ACC112 (cell line): Measurements from ENCODE around the gene FAM135A.

ENCODE experiments used
- H2AFZ ChIP-seq: fragments of 200-600 bp; sonication (generic); one replicate; pipeline ENCODE4 v1.6.0; 2017; ENCODE audit warnings: antibody characterized with exemption, low read length; ENCODE audit not compliant: unreplicated experiment
- H3K27ac ChIP-seq: fragments of 200-600 bp; sonication (generic); 2 replicates; pipeline ENCODE4 v1.5.1; 2014; ENCODE audit warnings: low read depth, mild to moderate bottlenecking, antibody characterized with exemption, low read length, moderate library complexity
- H3K27me3 ChIP-seq: fragments of 200-600 bp; sonication (generic); 2 replicates; pipeline ENCODE4 v1.6.1; 2014; ENCODE audit warnings: mild to moderate bottlenecking, antibody characterized with exemption, low read length, moderate library complexity, mixed read lengths; ENCODE audit not compliant: insufficient read depth
- H3K36me3 ChIP-seq: fragments of 200-600 bp; sonication (generic); 2 replicates; pipeline ENCODE4 v1.6.1; 2016; ENCODE audit warnings: mild to moderate bottlenecking, antibody characterized with exemption, low read length, moderate library complexity, mixed read lengths; ENCODE audit not compliant: insufficient read depth
- H3K4me1 ChIP-seq: fragments of 200-600 bp; sonication (generic); one replicate; pipeline ENCODE4 v1.6.1; 2016; ENCODE audit warnings: low read length, mixed read lengths; ENCODE audit not compliant: insufficient read depth, unreplicated experiment, control insufficient read depth
- H3K4me3 ChIP-seq: fragments of 200-600 bp; sonication (generic); 2 replicates; pipeline ENCODE4 v1.5.1; 2014; ENCODE audit warnings: mild to moderate bottlenecking, low read depth, low read length
- H3K79me2 ChIP-seq: fragments of 200-600 bp; sonication (generic); one replicate; pipeline ENCODE4 v1.6.0; 2016; ENCODE audit warnings: low read length; ENCODE audit not compliant: control insufficient read depth, unreplicated experiment, insufficient read depth

Gene FAM135A

DNA sequence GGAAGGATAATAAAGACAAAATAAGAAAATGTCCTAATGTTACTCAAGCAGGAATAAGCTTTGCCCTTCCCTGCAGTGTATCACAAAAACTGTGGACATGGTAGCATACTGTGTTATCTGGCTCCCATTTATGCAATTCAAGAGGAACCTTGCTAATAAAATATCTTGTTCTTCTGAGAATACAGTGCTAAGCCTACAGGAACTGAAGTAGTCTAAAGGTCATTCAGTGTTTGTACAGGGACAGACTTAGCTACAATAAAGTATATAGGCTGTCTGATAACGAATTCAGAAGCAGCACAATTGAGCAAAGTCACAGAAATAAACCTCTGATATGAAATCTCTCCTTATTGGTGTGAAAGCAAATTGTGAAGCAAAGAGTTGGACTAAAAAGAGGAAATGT, 93.9 kb downstream of the FAM135A start:
- Histone ChIP-seq H3K79me2 (no peaks in the 10 kb centered on the region), H3K4me3 (no peak overlapping the region), H2AFZ (no peak overlapping the region), H3K27me3 (no peaks in the 10 kb centered on the region), H3K36me3 (peaks cover 26% of the 10 kb centered on the region), H3K27ac (no peak overlapping the region), H3K4me1 (no peaks in the 10 kb centered on the region)

- no peak overlapping the region for H3K27ac ChIP-seq
- no peaks in the 10 kb centered on the region for H3K27me3 ChIP-seq
- peaks cover 11% of the 10 kb centered on the region for H3K36me3 ChIP-seq
- no peaks in the 10 kb centered on the region for H3K79me2 ChIP-seq
- no peak overlapping the region for H2AFZ ChIP-seq
- no peak overlapping the region for H3K4me3 ChIP-seq
- H3K4me1 ChIP-seq = no peaks in the 10 kb centered on the region
Observed at GRCh38 chr6:70508953-70509352, 95.6 kb downstream of the FAM135A start.

GRCh38 chr6:70510600-70510999, 97.3 kb downstream of the FAM135A start:
- H2AFZ ChIP-seq = no peak overlapping the region
- H3K79me2 ChIP-seq = no peaks in the 10 kb centered on the region
- no peaks in the 10 kb centered on the region for H3K36me3 ChIP-seq
- no peak overlapping the region for H3K27ac ChIP-seq
- no peaks in the 10 kb centered on the region for H3K4me1 ChIP-seq
- H3K4me3 ChIP-seq = no peak overlapping the region
- H3K27me3 ChIP-seq = no peaks in the 10 kb centered on the region

DNA sequence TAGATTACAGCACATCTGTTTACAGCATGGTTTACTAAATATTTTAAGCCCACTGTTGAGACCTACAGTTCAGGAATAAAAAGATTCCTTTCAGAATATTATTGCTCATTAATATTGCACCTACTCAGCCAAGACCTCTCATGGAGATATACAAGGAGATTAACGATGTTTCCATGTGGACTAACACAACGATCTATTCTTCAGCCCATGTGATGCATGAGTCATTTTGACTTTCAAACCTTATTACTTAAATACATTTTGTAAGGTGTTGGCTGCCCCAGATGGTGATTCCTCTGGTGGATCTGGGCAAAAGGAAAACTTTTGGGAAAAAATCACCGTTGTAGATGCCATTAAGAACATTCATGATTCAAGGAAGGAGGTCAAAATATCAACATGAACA, 105.4 kb downstream of the FAM135A start:
- H3K27me3 ChIP-seq = no peaks in the 10 kb centered on the region
- H2AFZ ChIP-seq = no peak overlapping the region
- H3K36me3 ChIP-seq = no peaks in the 10 kb centered on the region
- no peaks in the 10 kb centered on the region for H3K4me1 ChIP-seq
- H3K79me2 ChIP-seq = no peaks in the 10 kb centered on the region
- H3K27ac ChIP-seq = no peak overlapping the region
- no peak overlapping the region for H3K4me3 ChIP-seq

- no peaks in the 10 kb centered on the region for H3K36me3 ChIP-seq
- no peaks in the 10 kb centered on the region for H3K4me1 ChIP-seq
- H2AFZ ChIP-seq = no peak overlapping the region
- H3K4me3 ChIP-seq = no peak overlapping the region
- no peak overlapping the region for H3K27ac ChIP-seq
- H3K27me3 ChIP-seq = no peaks in the 10 kb centered on the region
- H3K79me2 ChIP-seq = no peaks in the 10 kb centered on the region
Observed at GRCh38 chr6:70520575-70520974, 107.3 kb downstream of the FAM135A start.

- Histone ChIP-seq H3K27me3 (no peaks in the 10 kb centered on the region), H3K79me2 (no peaks in the 10 kb centered on the region), H3K4me3 (no peak overlapping the region)
Observed at GRCh38 chr6:70524721-70525286, 111.5 kb downstream of the FAM135A start.

GRCh38 chr6:70527071-70527737, 113.9 kb downstream of the FAM135A start:
- H3K4me3 ChIP-seq = no peak overlapping the region
- H3K27me3 ChIP-seq = no peaks in the 10 kb centered on the region
- no peaks in the 10 kb centered on the region for H3K4me1 ChIP-seq
- H3K27ac ChIP-seq = no peak overlapping the region
- no peaks in the 10 kb centered on the region for H3K36me3 ChIP-seq
- no peak overlapping the region for H2AFZ ChIP-seq
- H3K79me2 ChIP-seq = no peaks in the 10 kb centered on the region

More at GRCh38 chr6:70524721-70525286, 111.5 kb downstream of the FAM135A start:
- Histone ChIP-seq H3K27ac (no peak overlapping the region), H2AFZ (no peak overlapping the region), H3K36me3 (no peaks in the 10 kb centered on the region), H3K4me1 (no peaks in the 10 kb centered on the region)

GRCh38 chr6:70530023-70530422, 116.7 kb downstream of the FAM135A start:
- Histone ChIP-seq H3K27ac (no peak overlapping the region), H3K4me1 (no peaks in the 10 kb centered on the region), H2AFZ (no peak overlapping the region), H3K27me3 (no peaks in the 10 kb centered on the region), H3K4me3 (no peak overlapping the region), H3K79me2 (no peaks in the 10 kb centered on the region), H3K36me3 (no peaks in the 10 kb centered on the region)

GRCh38 chr6:70531133-70531532, 117.8 kb downstream of the FAM135A start:
- H3K27me3 ChIP-seq = no peaks in the 10 kb centered on the region
- H3K79me2 ChIP-seq = no peaks in the 10 kb centered on the region
- no peaks in the 10 kb centered on the region for H3K36me3 ChIP-seq
- H2AFZ ChIP-seq = no peak overlapping the region
- no peak overlapping the region for H3K27ac ChIP-seq
- H3K4me3 ChIP-seq = no peak overlapping the region
- no peaks in the 10 kb centered on the region for H3K4me1 ChIP-seq

- Histone ChIP-seq H3K79me2 (no peaks in the 10 kb centered on the region), H3K27ac (no peak overlapping the region), H3K4me1 (no peaks in the 10 kb centered on the region), H3K36me3 (no peaks in the 10 kb centered on the region), H2AFZ (no peak overlapping the region), H3K27me3 (no peaks in the 10 kb centered on the region), H3K4me3 (no peak overlapping the region)
Observed at GRCh38 chr6:70537266-70537665, 124.0 kb downstream of the FAM135A start.

DNA sequence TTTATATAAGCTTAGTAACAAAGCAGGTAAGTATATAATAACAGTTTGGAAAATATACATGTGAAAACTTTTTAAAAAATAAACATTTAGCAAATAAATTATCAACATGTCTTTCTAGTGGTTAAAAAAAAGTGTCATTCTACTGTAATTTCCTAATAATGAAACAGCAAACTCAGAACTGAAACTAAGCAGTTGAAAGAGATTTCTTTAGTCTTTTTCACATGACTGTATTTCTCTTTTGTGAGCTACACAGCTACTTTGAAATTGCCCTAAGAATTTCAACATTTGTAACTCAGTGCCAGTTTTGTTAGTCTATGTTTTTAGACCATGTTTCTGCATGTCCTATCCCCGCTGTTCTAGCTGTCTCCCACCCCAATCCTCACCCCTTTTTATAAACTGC, 125.1 kb downstream of the FAM135A start:
- Histone ChIP-seq H3K4me3 (no peak overlapping the region), H3K4me1 (no peaks in the 10 kb centered on the region), H3K27ac (no peak overlapping the region), H2AFZ (no peak overlapping the region), H3K27me3 (no peaks in the 10 kb centered on the region), H3K79me2 (no peaks in the 10 kb centered on the region), H3K36me3 (no peaks in the 10 kb centered on the region)
